ENCODE results near the gene ZDHHC12. TPM values are rescaled to one million over a fixed set of nuclear protein-coding genes. Genes with fewer than 3 reads are reported as not detected.

Gene ZDHHC12
- total and polyA plus RNA-seq, 2 of the 13 experiments (the other 11 are each of a cell fraction or from before 2014, with no cell fraction given) = 25.4 to 28.0 TPM

- TF ChIP-seq THAP9 (CRISPR knock-in tag; IDR thresholded peaks at IDR 0.05; ENCODE audit: borderline replicate concordance) (peak; percentile 30; the same call in 1 of the 2 replicates), ZNF44 (CRISPR knock-in tag; IDR thresholded peaks at IDR 0.05) (no peak), ZNF263 (CRISPR knock-in tag; IDR thresholded peaks at IDR 0.05) (peak; percentile 83), FOXK1 (CRISPR knock-in tag; IDR thresholded peaks at IDR 0.05; ENCODE audit: borderline replicate concordance, low read depth) (no peak), ZNF878 (CRISPR knock-in tag; IDR thresholded peaks at IDR 0.05) (no peak), ZNF17 (CRISPR knock-in tag; IDR thresholded peaks at IDR 0.05) (no peak), ZEB1 (IDR thresholded peaks at IDR 0.05; ENCODE audit: insufficient replicate concordance, low read depth) (no peak), ZBTB7B (CRISPR knock-in tag; IDR thresholded peaks at IDR 0.05) (0 out of 2 replicates have a peak, but pooled peaks have one; percentile 70), MYPOP (CRISPR knock-in tag; IDR thresholded peaks at IDR 0.05) (no peak), HDAC1 (CRISPR knock-in tag; IDR thresholded peaks at IDR 0.05) (peak; percentile 16; the same call in 1 of the 2 replicates), PITX1 (CRISPR knock-in tag; IDR thresholded peaks at IDR 0.05) (peak; percentile 25; the same call in 1 of the 2 replicates), ZNF280B (CRISPR knock-in tag; IDR thresholded peaks at IDR 0.05; ENCODE audit: borderline replicate concordance) (peak; percentile 27; the same call in 1 of the 2 replicates), KLF15 (CRISPR knock-in tag; IDR thresholded peaks at IDR 0.05; ENCODE audit: borderline replicate concordance) (no peak), ZBTB39 (CRISPR knock-in tag; IDR thresholded peaks at IDR 0.05) (no peak), TEAD3 (CRISPR knock-in tag; optimal IDR thresholded peaks at IDR 0.05; ENCODE audit: borderline replicate concordance) (peak; percentile 53), NCOA1 (CRISPR knock-in tag; IDR thresholded peaks at IDR 0.05) (no peak), ATM (IDR thresholded peaks at IDR 0.05; ENCODE audit: borderline replicate concordance) (no peak), ZNF251 (CRISPR knock-in tag; IDR thresholded peaks at IDR 0.05) (no peak), ZBTB1 (CRISPR knock-in tag; IDR thresholded peaks at IDR 0.05; ENCODE audit: borderline replicate concordance) (no peak), ZNF615 (CRISPR knock-in tag; IDR thresholded peaks at IDR 0.05; ENCODE audit: borderline replicate concordance) (no peak), MYC (CRISPR knock-in tag; IDR thresholded peaks at IDR 0.05; ENCODE audit: borderline replicate concordance) (no peak; the same call in 1 of the 2 replicates), ZNF552 (CRISPR knock-in tag; IDR thresholded peaks at IDR 0.05; ENCODE audit: borderline replicate concordance) (no peak), SKI (IDR thresholded peaks at IDR 0.05; ENCODE audit: partially characterized antibody) (no peak)
Measured at GRCh38 chr9:128762671-128763449, 38.9 kb upstream of the ZDHHC12 start (continued).

All from HepG2 (cell line).